AG10803 (cell line): ENCODE data around the gene VTA1.

Experiments used
- DNase-seq: peaks from one replicate; pipeline ENCODE4 v3.0.0; 2010; ENCODE audit warnings: low read depth
- H3K4me3 ChIP-seq: 2 replicates; pipeline ENCODE4 v1.5.1; 2011; ENCODE audit warnings: mild to moderate bottlenecking, low read length, control low read depth
- CTCF ChIP-seq: conservative IDR thresholded peaks from 2 replicates; pipeline ENCODE4 v1.5.1; 2011; ENCODE audit warnings: mild to moderate bottlenecking, low read length, control low read depth, inconsistent platforms

Gene VTA1

GRCh38 chr6:142260748-142261147, 113.7 kb downstream of the VTA1 start:
- TF ChIP-seq CTCF = no peak
- DNase-seq = no peak
- no peak overlapping the region for H3K4me3 ChIP-seq

GRCh38 chr6:142262231-142262630, 115.2 kb downstream of the VTA1 start:
- no peak for DNase-seq
- H3K4me3 ChIP-seq = no peak overlapping the region
- TF ChIP-seq CTCF = no peak

- no peak for DNase-seq
- no peak for TF ChIP-seq CTCF
- H3K4me3 ChIP-seq = no peak overlapping the region
Observed at GRCh38 chr6:142265476-142265875, 118.4 kb downstream of the VTA1 start.

- TF ChIP-seq CTCF = no peak
- no peak overlapping the region for H3K4me3 ChIP-seq
- DNase-seq = no peak
Observed at GRCh38 chr6:142266060-142266459, 119.0 kb downstream of the VTA1 start.

- DNase-seq = peak; percentile 29
- TF ChIP-seq CTCF = no peak
- no peak overlapping the region for H3K4me3 ChIP-seq
Observed at GRCh38 chr6:142271476-142271875, 124.4 kb downstream of the VTA1 start.
